ENCODE measurements around the gene DUSP23.

Gene DUSP23

GRCh38 chr1:159827102-159827490 is 46.3 kb downstream of the DUSP23 start:
- no peak overlapping the region for H3K4me3 ChIP-seq (ENCODE audit: low read depth, low read length)
- DNase-seq (ENCODE audit: low read depth), result no peak
- TF ChIP-seq CTCF (conservative IDR thresholded peaks at IDR 0.05; ENCODE audit: low read depth, low read length), result no peak

DNA sequence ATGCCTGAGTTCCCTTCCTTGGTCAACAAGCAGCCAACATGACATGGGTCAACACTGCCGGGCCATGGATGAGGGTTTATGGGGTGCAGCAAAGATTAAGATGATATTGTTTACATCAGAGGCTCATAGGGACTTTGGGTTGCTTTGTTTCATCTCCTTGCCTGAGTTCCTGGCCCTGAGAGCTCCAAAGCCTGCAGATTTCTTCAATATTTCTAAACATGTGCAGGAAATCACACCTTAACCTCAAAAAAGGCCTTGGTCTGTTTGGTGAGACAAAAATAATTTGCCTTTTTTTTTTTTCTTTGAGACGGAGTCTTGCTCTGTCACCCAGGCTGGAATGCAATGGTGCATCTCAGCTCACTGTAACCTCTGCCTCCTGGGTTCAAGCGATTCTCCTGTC is 46.8 kb downstream of the DUSP23 start:
- no peak for DNase-seq (ENCODE audit: low read depth)
- no peak for TF ChIP-seq CTCF (conservative IDR thresholded peaks at IDR 0.05; ENCODE audit: low read depth, low read length)
- no peak overlapping the region for H3K4me3 ChIP-seq (ENCODE audit: low read depth, low read length)

DNA sequence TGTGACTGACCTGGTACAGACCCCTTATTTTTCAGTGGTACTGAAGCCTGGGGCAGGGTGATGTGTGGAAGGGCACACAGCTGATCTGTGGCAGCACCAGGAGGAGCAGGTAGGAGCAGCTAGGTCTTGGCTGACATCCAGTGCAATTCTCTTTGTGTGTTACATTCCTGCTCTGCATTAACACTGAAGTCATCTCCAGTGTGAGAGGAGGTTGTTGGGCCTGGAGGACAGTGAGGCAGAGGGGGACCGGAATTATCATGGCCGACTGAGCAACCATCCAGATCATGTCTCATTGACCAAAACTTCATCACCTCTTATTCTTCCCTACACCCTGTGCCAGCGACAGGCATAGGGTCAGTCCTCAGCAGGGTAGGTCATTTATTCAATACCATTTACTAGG is 47.4 kb downstream of the DUSP23 start:
- TF ChIP-seq CTCF (conservative IDR thresholded peaks at IDR 0.05; ENCODE audit: low read depth, low read length), result no peak
- no peak for DNase-seq (ENCODE audit: low read depth)
- H3K4me3 ChIP-seq (ENCODE audit: low read depth, low read length), result no peak overlapping the region

DNA sequence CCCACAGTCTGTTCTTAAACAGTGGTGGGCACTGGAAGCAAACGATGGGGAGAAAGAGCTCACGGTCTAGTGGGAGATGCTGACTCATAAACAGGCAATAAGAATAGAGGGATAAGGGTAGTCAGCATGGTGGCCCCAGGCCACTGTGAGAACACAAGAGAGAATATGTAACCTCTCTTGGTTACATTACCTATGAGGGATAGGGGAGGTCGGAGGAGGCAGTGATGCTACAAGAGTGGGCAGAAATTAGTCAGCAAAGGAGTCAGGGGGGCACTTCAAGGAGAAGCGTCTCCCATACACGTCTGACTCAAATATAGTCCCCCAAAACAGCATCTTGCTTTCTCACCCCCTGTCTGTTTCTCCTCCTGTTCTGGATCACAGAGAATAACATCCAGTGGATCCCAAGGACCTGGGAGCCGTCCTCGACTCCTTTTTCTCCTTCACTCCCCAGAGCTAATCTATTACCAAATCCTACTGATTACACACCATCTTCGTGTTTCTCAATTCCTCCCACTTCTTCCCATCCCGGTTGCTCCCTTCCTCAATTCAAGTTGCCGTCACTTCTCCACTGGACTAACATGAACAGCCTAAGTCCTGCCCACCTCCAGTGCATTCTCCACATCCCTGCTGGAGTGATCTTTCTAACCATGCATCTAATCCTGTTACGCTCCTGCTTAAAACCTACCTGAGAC is 48.0 kb downstream of the DUSP23 start:
- TF ChIP-seq CTCF (conservative IDR thresholded peaks at IDR 0.05; ENCODE audit: low read depth, low read length), result no peak
- H3K4me3 ChIP-seq (ENCODE audit: low read depth, low read length), result no peak overlapping the region
- no peak for DNase-seq (ENCODE audit: low read depth)

DNA sequence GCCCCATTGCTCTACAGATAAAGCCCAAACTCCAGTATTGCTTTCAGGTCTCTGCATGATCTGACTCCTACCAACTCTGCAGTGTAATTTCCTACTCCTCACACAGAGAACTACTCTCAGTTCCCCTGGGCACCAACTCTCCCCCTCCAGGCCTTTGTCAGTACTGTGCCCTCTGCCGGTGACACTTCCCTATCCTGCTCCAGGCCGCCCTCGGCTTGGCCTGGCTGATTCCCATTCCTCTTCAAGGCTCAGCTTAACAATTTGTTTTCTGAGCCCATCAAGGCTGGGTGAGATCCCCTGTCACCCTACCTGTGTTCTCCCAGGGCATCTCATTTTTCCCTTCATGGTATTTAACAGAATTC is 48.5 kb downstream of the DUSP23 start:
- no peak overlapping the region for H3K4me3 ChIP-seq (ENCODE audit: low read depth, low read length)
- DNase-seq (ENCODE audit: low read depth), result no peak
- TF ChIP-seq CTCF (conservative IDR thresholded peaks at IDR 0.05; ENCODE audit: low read depth, low read length), result peak; percentile 47

DNA sequence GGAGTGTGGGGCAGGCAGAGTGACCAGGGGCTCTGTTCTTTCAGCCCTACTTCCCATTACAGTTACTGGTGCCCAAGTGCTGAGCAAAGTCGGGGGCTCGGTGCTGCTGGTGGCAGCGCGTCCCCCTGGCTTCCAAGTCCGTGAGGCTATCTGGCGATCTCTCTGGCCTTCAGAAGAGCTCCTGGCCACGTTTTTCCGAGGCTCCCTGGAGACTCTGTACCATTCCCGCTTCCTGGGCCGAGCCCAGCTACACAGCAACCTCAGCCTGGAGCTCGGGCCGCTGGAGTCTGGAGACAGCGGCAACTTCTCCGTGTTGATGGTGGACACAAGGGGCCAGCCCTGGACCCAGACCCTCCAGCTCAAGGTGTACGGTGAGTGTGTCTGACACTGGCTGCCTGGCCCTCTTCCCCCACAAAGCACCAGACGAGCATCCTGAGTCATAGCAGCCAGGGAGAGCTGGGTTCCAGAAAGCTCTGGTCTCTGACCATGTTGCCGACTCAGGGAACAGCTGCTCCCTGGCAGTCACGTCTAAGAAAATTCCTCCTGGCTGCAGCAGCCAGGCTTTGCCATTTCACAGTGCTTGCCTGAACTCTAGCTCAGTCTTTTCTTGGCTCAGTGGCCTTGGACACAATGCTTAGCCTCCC is 49.2 kb downstream of the DUSP23 start:
- DNase-seq (ENCODE audit: low read depth), result peak; percentile 47
- no peak overlapping the region for H3K4me3 ChIP-seq (ENCODE audit: low read depth, low read length)
- no peak for TF ChIP-seq CTCF (conservative IDR thresholded peaks at IDR 0.05; ENCODE audit: low read depth, low read length)

DNA sequence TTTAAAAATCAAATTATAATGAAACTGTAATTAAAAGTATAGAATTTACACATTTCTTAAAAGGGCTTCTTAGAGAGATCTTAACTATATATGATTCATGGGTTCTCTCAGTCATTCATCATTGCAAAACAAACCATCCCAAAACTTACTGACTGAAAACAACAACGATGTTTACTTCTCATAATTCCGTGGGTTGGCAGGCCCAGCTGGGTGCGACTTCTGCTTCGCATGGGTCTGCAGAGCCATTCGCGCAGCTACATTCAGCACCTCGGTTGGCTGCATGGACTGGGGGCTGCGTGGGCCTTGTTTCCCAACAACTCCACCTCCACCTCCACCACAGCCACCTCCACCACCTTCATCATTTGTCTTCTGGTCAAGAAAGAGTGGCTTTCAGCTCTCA is 50.0 kb downstream of the DUSP23 start:
- no peak for DNase-seq (ENCODE audit: low read depth)
- no peak for TF ChIP-seq CTCF (conservative IDR thresholded peaks at IDR 0.05; ENCODE audit: low read depth, low read length)
- H3K4me3 ChIP-seq (ENCODE audit: low read depth, low read length), result no peak overlapping the region

Data from choroid plexus epithelial cell (primary cell).